ENCODE data around the gene ADAMTS12.

The ADAMTS12 gene

GRCh38 chr5:33737284-33737683 lies 154.5 kb downstream of the ADAMTS12 start:
- Mint-ChIP-seq H3K4me3 (no peak overlapping the region), H3K27ac (no peak overlapping the region), H3K4me1 (no peaks in the 10 kb centered on the region), H3K27me3 (no peaks in the 10 kb centered on the region), H3K9me3 (no peaks in the 10 kb centered on the region), H3K36me3 (no peaks in the 10 kb centered on the region)
- ATAC-seq (ENCODE audit: low read depth) (no peak), DNase-seq (ENCODE audit: low spot score in 2 of 2) (no peak)

DNA sequence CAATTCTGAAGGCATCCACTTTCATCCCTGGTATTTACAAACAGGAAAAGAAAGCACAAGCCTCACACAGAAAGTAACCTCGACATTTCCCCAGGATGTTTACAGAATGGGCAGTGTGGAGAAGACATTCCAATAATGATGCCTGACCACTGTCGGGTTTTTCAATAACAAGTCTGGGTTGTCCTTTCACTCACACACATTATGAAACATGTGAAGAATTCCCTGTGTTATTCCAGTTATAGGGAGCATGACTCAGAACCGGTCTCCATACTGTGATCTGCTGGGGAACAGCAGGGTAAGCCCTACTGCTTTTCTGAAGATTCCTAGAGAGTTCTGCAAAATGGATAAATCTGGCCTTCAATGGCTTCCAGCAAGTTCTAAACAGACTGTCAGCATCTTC lies 155.3 kb downstream of the ADAMTS12 start:
- no peaks in the 10 kb centered on the region for H3K4me1 Mint-ChIP-seq

GRCh38 chr5:33735072-33735471 lies 156.7 kb downstream of the ADAMTS12 start:
- Mint-ChIP-seq H3K9me3 (no peaks in the 10 kb centered on the region), H3K27ac (no peak overlapping the region), H3K4me1 (no peaks in the 10 kb centered on the region), H3K27me3 (peaks cover 8% of the 10 kb centered on the region), H3K36me3 (no peaks in the 10 kb centered on the region), H3K4me3 (no peak overlapping the region)
- no peak for ATAC-seq (ENCODE audit: low read depth)
- DNase-seq (ENCODE audit: low spot score in 2 of 2), result no peak

More for the DNA sequence above, 155.3 kb downstream of the ADAMTS12 start:
- Mint-ChIP-seq H3K36me3 (no peaks in the 10 kb centered on the region), H3K27ac (no peak overlapping the region), H3K4me3 (no peak overlapping the region), H3K27me3 (peaks cover under 1% of the 10 kb centered on the region), H3K9me3 (no peaks in the 10 kb centered on the region)
- DNase-seq (ENCODE audit: low spot score in 2 of 2), result no peak
- no peak for ATAC-seq (ENCODE audit: low read depth)

DNA sequence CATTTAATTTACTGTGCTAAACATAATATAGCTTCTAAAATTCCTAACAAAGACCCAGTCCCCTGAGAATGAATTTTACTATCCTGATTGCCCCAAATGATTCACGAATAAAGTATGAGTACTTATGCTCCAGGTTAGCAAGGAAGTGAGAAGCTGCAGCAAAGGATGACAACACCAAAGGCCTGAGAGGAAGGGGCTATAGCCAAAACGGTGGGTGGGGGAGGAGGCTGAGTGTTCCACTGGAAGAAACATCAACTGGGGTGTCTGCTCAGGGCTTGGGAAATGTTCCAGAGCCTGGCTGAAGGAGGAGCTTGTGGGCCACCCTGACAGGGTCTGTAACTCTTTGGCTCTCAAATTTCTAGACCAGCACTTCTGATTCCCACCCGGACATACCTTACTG lies 157.3 kb downstream of the ADAMTS12 start:
- Mint-ChIP-seq H3K4me1 (no peaks in the 10 kb centered on the region), H3K9me3 (no peaks in the 10 kb centered on the region), H3K27me3 (peaks cover 9% of the 10 kb centered on the region), H3K36me3 (no peaks in the 10 kb centered on the region), H3K4me3 (no peak overlapping the region), H3K27ac (no peak overlapping the region)
- ATAC-seq (ENCODE audit: low read depth) (no peak), DNase-seq (ENCODE audit: low spot score in 2 of 2) (no peak)

GRCh38 chr5:33733225-33733624 lies 158.6 kb downstream of the ADAMTS12 start:
- Mint-ChIP-seq H3K36me3 (no peaks in the 10 kb centered on the region), H3K4me1 (no peaks in the 10 kb centered on the region), H3K4me3 (no peak overlapping the region), H3K27me3 (peaks cover 9% of the 10 kb centered on the region), H3K9me3 (no peaks in the 10 kb centered on the region), H3K27ac (no peak overlapping the region)
- ATAC-seq (ENCODE audit: low read depth), result no peak
- DNase-seq (ENCODE audit: low spot score in 2 of 2), result no peak

DNA sequence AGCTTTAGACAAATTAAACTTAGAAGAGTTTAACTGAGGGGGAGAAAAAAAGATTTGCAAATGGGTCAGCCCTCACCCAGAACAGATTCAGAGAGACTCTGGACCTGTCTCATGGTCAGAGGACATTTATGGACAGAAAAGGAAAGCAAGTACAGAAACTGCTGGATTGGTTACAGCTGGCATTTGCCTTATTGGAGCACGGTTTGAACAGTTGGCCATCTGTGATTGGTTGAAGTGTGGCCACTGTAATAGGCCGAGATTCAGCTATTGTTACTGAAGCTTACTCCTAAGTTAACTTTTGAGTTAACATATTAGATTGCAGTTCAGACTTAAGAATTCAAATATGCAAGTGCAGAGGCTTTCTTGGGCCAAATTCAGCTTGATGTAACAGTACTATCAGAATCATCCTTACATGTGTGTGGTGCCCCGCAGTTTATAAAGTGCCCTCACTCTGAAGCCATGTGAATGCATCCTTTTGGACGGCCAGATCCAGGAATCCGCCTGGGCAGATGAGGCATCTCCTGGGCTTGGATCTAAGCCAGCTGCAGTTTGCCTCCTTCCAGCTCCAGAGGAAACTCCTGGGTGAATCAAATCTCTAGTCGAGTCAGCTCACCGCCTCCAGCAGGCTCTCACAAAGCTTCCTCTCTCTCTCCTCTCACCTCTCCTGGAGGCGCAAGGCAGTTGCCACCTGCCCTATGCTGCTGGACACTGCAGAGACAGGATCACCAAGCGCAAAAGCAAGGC lies 165.2 kb downstream of the ADAMTS12 start:
- peaks cover 9% of the 10 kb centered on the region for H3K27me3 Mint-ChIP-seq

GRCh38 chr5:33725806-33726205 lies 166.0 kb downstream of the ADAMTS12 start:
- DNase-seq (ENCODE audit: low spot score in 2 of 2) (no peak), ATAC-seq (ENCODE audit: low read depth) (no peak)
- no peaks in the 10 kb centered on the region for H3K9me3 Mint-ChIP-seq
- H3K4me1 Mint-ChIP-seq, result no peaks in the 10 kb centered on the region
- H3K27me3 Mint-ChIP-seq, result peaks cover 4% of the 10 kb centered on the region
- H3K4me3 Mint-ChIP-seq, result no peak overlapping the region
- no peaks in the 10 kb centered on the region for H3K36me3 Mint-ChIP-seq
- H3K27ac Mint-ChIP-seq, result no peak overlapping the region

More for the DNA sequence above, 165.2 kb downstream of the ADAMTS12 start:
- Mint-ChIP-seq H3K9me3 (no peaks in the 10 kb centered on the region), H3K4me1 (no peaks in the 10 kb centered on the region), H3K36me3 (no peaks in the 10 kb centered on the region), H3K4me3 (no peak overlapping the region), H3K27ac (no peak overlapping the region)
- ATAC-seq (ENCODE audit: low read depth) (no peak), DNase-seq (ENCODE audit: low spot score in 2 of 2) (no peak)

GRCh38 chr5:33721491-33722200 lies 170.1 kb downstream of the ADAMTS12 start:
- Mint-ChIP-seq H3K4me3 (no peak overlapping the region), H3K9me3 (no peaks in the 10 kb centered on the region), H3K36me3 (no peaks in the 10 kb centered on the region), H3K27me3 (no peaks in the 10 kb centered on the region), H3K4me1 (no peaks in the 10 kb centered on the region), H3K27ac (no peak overlapping the region)
- ATAC-seq (ENCODE audit: low read depth) (no peak), DNase-seq (ENCODE audit: low spot score in 2 of 2) (no peak)

GRCh38 chr5:33720176-33720575 lies 171.6 kb downstream of the ADAMTS12 start:
- Mint-ChIP-seq H3K27ac (no peak overlapping the region), H3K9me3 (no peaks in the 10 kb centered on the region), H3K4me3 (no peak overlapping the region)

GRCh38 chr5:33719769-33720168 lies 172.0 kb downstream of the ADAMTS12 start:
- no peaks in the 10 kb centered on the region for H3K36me3 Mint-ChIP-seq
- no peaks in the 10 kb centered on the region for H3K27me3 Mint-ChIP-seq
- H3K27ac Mint-ChIP-seq, result no peak overlapping the region
- H3K4me1 Mint-ChIP-seq, result no peaks in the 10 kb centered on the region
- ATAC-seq (ENCODE audit: low read depth) (no peak), DNase-seq (ENCODE audit: low spot score in 2 of 2) (no peak)
- H3K9me3 Mint-ChIP-seq, result no peaks in the 10 kb centered on the region
- H3K4me3 Mint-ChIP-seq, result no peak overlapping the region

More at GRCh38 chr5:33720176-33720575, 171.6 kb downstream of the ADAMTS12 start:
- no peaks in the 10 kb centered on the region for H3K4me1 Mint-ChIP-seq
- no peak for ATAC-seq (ENCODE audit: low read depth)
- H3K27me3 Mint-ChIP-seq, result no peaks in the 10 kb centered on the region
- no peaks in the 10 kb centered on the region for H3K36me3 Mint-ChIP-seq
- DNase-seq (ENCODE audit: low spot score in 2 of 2), result no peak

DNA sequence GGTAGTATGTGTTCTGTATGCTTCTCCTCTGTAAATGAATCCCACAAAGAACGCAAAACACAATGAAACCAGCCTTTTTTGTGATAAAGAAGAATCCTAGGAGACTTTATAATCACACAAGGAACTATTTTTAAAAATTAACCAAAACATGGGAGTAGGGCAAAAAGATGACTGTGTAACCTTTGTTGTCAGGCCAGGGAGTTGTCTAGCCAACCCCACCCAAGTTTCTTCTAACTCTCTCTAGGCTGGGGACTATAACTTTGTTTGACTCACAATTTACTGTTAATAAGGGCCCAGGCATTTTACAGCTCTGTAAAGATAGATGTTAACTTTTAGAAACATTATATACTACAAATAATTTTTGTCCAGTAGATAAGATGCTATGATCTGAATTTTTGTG lies 176.1 kb downstream of the ADAMTS12 start:
- H3K27ac Mint-ChIP-seq, result no peak overlapping the region
- H3K4me3 Mint-ChIP-seq, result no peak overlapping the region
- no peaks in the 10 kb centered on the region for H3K27me3 Mint-ChIP-seq
- no peak for DNase-seq (ENCODE audit: low spot score in 2 of 2)
- peaks cover 3% of the 10 kb centered on the region for H3K9me3 Mint-ChIP-seq
- ATAC-seq (ENCODE audit: low read depth), result no peak
- H3K4me1 Mint-ChIP-seq, result peaks cover 7% of the 10 kb centered on the region
- H3K36me3 Mint-ChIP-seq, result no peaks in the 10 kb centered on the region

DNA sequence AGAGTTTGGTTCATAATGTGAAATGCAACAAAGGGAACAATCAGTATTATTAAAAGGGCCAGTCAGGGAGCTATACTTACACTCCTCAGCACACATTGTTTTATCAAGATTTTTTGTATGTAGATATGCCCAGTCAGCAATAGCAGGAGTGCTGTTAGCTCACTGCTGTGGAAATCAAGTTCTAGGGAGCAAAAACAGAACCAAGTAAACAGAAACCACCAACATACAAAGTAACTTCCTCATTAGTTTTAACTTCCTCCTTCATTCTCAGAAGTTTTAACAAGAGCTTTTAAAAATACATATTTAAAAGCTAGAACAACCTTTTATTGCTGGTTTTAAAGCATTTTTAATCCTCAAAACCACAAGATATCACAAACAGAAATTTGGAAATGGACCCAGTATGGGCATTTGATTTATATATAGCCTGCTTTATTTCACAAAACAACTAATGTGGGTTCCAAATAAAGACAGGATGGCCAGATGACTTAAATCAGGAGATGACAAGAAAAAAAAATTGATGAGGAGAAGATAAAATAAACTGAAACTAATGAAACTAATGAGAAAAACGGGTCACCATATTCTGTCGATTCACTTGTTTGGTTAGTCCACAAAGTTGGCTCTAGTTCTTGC lies 178.5 kb downstream of the ADAMTS12 start:
- no peak for ATAC-seq (ENCODE audit: low read depth)
- no peaks in the 10 kb centered on the region for H3K27me3 Mint-ChIP-seq
- H3K27ac Mint-ChIP-seq, result peak overlapping the region; percentile 25

DNA sequence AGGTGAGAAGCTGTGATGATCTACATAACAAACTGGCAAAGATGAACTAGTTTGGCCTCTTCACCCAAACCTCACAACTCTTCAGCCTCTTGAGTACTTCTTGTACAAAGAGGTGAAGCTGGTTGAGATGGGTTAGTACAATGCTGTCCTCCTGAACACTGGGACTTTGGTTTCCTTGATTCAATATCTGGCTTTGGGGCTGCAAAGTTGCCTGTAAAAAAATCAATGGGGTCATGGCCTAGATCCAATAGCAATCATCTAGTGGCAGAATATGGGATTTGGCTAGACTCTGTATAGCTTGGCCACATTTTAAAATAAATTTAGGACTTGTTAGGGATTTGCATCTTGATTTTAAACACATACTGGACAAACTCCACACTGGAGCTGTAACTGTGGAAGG lies 179.1 kb downstream of the ADAMTS12 start:
- H3K36me3 Mint-ChIP-seq, result no peaks in the 10 kb centered on the region
- H3K27me3 Mint-ChIP-seq, result no peaks in the 10 kb centered on the region
- DNase-seq (ENCODE audit: low spot score in 2 of 2) (no peak), ATAC-seq (ENCODE audit: low read depth) (no peak)
- no peak overlapping the region for H3K27ac Mint-ChIP-seq
- H3K4me3 Mint-ChIP-seq, result no peak overlapping the region
- H3K9me3 Mint-ChIP-seq, result peaks cover 6% of the 10 kb centered on the region
- peaks cover 7% of the 10 kb centered on the region for H3K4me1 Mint-ChIP-seq

More for the DNA sequence above, 178.5 kb downstream of the ADAMTS12 start:
- H3K4me3 Mint-ChIP-seq, result no peak overlapping the region
- no peak for DNase-seq (ENCODE audit: low spot score in 2 of 2)
- H3K36me3 Mint-ChIP-seq, result no peaks in the 10 kb centered on the region
- peaks cover 6% of the 10 kb centered on the region for H3K9me3 Mint-ChIP-seq
- H3K4me1 Mint-ChIP-seq, result peaks cover 7% of the 10 kb centered on the region

- peaks cover 9% of the 10 kb centered on the region for H3K9me3 Mint-ChIP-seq
- ATAC-seq (ENCODE audit: low read depth), result no peak
- no peak overlapping the region for H3K4me3 Mint-ChIP-seq
- peaks cover under 1% of the 10 kb centered on the region for H3K27me3 Mint-ChIP-seq
- no peak for DNase-seq (ENCODE audit: low spot score in 2 of 2)
- H3K36me3 Mint-ChIP-seq, result no peaks in the 10 kb centered on the region
- no peak overlapping the region for H3K27ac Mint-ChIP-seq
- peaks cover 7% of the 10 kb centered on the region for H3K4me1 Mint-ChIP-seq
These were observed 180.6 kb downstream of the ADAMTS12 start for GRCh38 chr5:33711094-33711679.

Measured in memory B cell (primary cell).